Body of pancreas (tissue), 4 donors: Measurements from ENCODE around the gene SLCO6A1. TPM values are rescaled to one million over a fixed set of nuclear protein-coding genes. Genes with fewer than 3 reads are reported as not detected.

Experiments used
- ATAC-seq: fragments of 150-250 bp; one replicate; pipeline ENCODE4 v1.9.1; 2016
- DNase-seq, 4 donors: peaks; one replicate each; pipeline ENCODE4 v3.0.0-alpha.2; 2019
- H3K27ac ChIP-seq, 4 donors: fragments of 200-600 bp; sonication (generic); 1 replicate in 3 of 4; 2 replicates in 1 of 4; pipeline versions ENCODE4 v1.5.1 to v1.6.1; 2016 to 2019; ENCODE audit warnings: mild to moderate bottlenecking in 1 of 4, mixed read lengths in 1 of 4, moderate library complexity in 1 of 4
- H3K27me3 ChIP-seq, 2 donors: fragments of 200-600 bp; sonication (generic); one replicate each; pipeline ENCODE4 v1.6.0; 2016; ENCODE audit warnings: mild to moderate bottlenecking in 1 of 2
- H3K36me3 ChIP-seq, 2 donors: fragments of 200-600 bp; sonication (generic); replicated peaks in 1 of 2; 2 replicates each; pipeline ENCODE4 v1.5.1; 2016; ENCODE audit warnings: low read depth in 2 of 2; ENCODE audit not compliant: insufficient read depth in 1 of 2
- H3K4me1 ChIP-seq: fragments of 200-600 bp; sonication (generic); one replicate; pipeline ENCODE4 v1.6.0; 2016
- H3K4me3 ChIP-seq, 2 donors: fragments of 200-600 bp; sonication (generic); 1 replicate in 1 of 2; 2 replicates in 1 of 2; pipeline ENCODE4 v1.5.1; 2016 to 2019
- H3K9me3 ChIP-seq, 3 donors: fragments of 200-600 bp; sonication (generic); 1 replicate in 2 of 3; 2 replicates in 1 of 3; pipeline ENCODE4 v1.5.1; 2016
- POLR2A ChIP-seq, 3 donors: fragments of 450-650 bp; IDR thresholded peaks; one replicate each; pipeline ENCODE4 v1.6.1; 2016; ENCODE audit warnings: antibody characterized with exemption in 3 of 3, mild to moderate bottlenecking in 2 of 3
- WGBS, 2 donors: methylation state at CpG; one replicate each; pipeline ENCODE4 v1.1.5; 2017; 5-methylcytosine and 5-hydroxymethylcytosine counted together
- intact Hi-C: fragments of 100-400 bp; cut with DNase I; formaldehyde crosslinking; loops from one replicate; pipeline ENCODE4 v1.15.1; 2023
- total RNA-seq, 2 donors: library from RNA; depleted of rRNA; stranded (reverse); fragments of >200 nt; gene quantifications; one replicate each; pipeline ENCODE4 v1.1.0, GENCODE V29; 2016
- TF ChIP-seq, protein P1 (sequence below), 7 experiments: fragments of 450-650 bp in 4 of 7; fragments of 200-600 bp in 3 of 7; sonication (generic) in 3 of 7; IDR thresholded peaks; one replicate each; pipeline ENCODE4 v1.5.1; 2016 to 2019; ENCODE audit warnings: antibody characterized with exemption in 7 of 7

Gene SLCO6A1
- total RNA-seq, 2 donors from 2014 or later, result not detected

DNA sequence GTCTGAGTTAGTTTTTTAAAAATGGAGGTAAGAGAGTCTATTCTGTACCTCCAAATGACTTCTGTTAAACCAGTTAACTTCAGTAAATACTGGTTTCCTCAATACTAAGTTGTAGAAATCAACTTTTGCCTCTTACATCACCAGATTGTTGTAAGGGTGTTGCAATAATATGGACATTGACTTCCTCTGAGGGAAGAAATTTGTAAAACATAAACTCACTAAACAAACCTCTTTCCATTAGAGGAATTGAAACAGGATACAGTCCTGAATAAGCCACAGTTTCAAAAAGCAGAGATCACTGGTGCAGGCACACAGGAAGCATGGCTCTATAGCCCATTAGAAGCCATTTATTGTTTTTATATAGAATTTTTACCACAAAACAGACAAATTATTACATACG, 32.7 kb upstream of the SLCO6A1 start:
- WGBS, 2 donors, result 62 to 81% methylated on average over 1 of the region's 1 CpG
- Histone ChIP-seq H3K4me3 (no peak overlapping the region), H3K27me3 (no peaks in the 10 kb centered on the region), H3K27ac (no peak overlapping the region), H3K4me1 (no peaks in the 10 kb centered on the region), H3K9me3 (no peaks in the 10 kb centered on the region), H3K36me3 (no peaks in the 10 kb centered on the region)
- DNase-seq (no peak), ATAC-seq (no peak)
- intact Hi-C loops, result no loop called here
- no peak for TF ChIP-seq POLR2A (IDR thresholded peaks at IDR 0.05)
- TF ChIP-seq, protein P1, sequence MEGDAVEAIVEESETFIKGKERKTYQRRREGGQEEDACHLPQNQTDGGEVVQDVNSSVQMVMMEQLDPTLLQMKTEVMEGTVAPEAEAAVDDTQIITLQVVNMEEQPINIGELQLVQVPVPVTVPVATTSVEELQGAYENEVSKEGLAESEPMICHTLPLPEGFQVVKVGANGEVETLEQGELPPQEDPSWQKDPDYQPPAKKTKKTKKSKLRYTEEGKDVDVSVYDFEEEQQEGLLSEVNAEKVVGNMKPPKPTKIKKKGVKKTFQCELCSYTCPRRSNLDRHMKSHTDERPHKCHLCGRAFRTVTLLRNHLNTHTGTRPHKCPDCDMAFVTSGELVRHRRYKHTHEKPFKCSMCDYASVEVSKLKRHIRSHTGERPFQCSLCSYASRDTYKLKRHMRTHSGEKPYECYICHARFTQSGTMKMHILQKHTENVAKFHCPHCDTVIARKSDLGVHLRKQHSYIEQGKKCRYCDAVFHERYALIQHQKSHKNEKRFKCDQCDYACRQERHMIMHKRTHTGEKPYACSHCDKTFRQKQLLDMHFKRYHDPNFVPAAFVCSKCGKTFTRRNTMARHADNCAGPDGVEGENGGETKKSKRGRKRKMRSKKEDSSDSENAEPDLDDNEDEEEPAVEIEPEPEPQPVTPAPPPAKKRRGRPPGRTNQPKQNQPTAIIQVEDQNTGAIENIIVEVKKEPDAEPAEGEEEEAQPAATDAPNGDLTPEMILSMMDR (IDR thresholded peaks at IDR 0.05), result no peak

- H3K4me3 ChIP-seq, result no peak overlapping the region
- ATAC-seq, result no peak
- TF ChIP-seq, protein P1 (IDR thresholded peaks at IDR 0.05), result no peak
- no peak for TF ChIP-seq POLR2A (IDR thresholded peaks at IDR 0.05)
- intact Hi-C loops, result no loop called here
- H3K4me1 ChIP-seq, result no peaks in the 10 kb centered on the region
- no peaks in the 10 kb centered on the region for H3K9me3 ChIP-seq
- H3K36me3 ChIP-seq, result no peaks in the 10 kb centered on the region
- H3K27me3 ChIP-seq, result no peaks in the 10 kb centered on the region
- 71 to 72% methylated on average over 4 of the region's 4 CpGs for WGBS, 2 donors
- H3K27ac ChIP-seq, result no peak overlapping the region
- no peak for DNase-seq
These were observed 30.6 kb upstream of the SLCO6A1 start for GRCh38 chr5:102529447-102529846.

DNA sequence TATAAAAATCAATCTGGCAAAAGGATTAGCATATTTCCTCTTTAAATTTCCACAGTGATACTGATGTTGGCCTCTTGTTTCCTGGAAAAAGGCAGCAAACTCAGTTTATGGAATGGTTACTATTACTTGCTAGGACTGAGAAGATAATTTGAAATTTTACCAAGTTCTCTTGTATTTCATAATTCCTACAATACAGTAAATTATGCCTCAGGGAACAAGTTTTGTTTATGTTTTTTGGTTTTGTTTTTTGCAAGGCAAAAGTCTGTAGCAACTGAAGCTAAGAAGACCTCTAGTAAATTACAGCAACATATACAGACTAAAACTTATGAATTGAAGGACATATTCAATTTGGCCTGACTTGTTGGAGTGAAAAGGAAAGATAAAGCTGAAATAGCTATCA, 30.2 kb upstream of the SLCO6A1 start:
- ATAC-seq, result no peak
- intact Hi-C loops, result no loop called here
- TF ChIP-seq, protein P1 (IDR thresholded peaks at IDR 0.05), result no peak
- TF ChIP-seq POLR2A (IDR thresholded peaks at IDR 0.05), result no peak
- no peak for DNase-seq
- H3K36me3 ChIP-seq, result no peaks in the 10 kb centered on the region
- H3K27ac ChIP-seq, result no peak overlapping the region
- H3K9me3 ChIP-seq, result no peaks in the 10 kb centered on the region
- H3K4me3 ChIP-seq, result no peak overlapping the region
- H3K27me3 ChIP-seq, result no peaks in the 10 kb centered on the region
- H3K4me1 ChIP-seq, result no peaks in the 10 kb centered on the region

GRCh38 chr5:102528600-102528999, 29.8 kb upstream of the SLCO6A1 start:
- ATAC-seq, result no peak
- Histone ChIP-seq H3K27ac (no peak overlapping the region), H3K4me1 (no peaks in the 10 kb centered on the region), H3K4me3 (no peak overlapping the region), H3K36me3 (no peaks in the 10 kb centered on the region), H3K27me3 (no peaks in the 10 kb centered on the region), H3K9me3 (no peaks in the 10 kb centered on the region)
- intact Hi-C loops, result no loop called here
- TF ChIP-seq POLR2A (IDR thresholded peaks at IDR 0.05), result no peak
- TF ChIP-seq, protein P1 (IDR thresholded peaks at IDR 0.05), result no peak
- no peak for DNase-seq

DNA sequence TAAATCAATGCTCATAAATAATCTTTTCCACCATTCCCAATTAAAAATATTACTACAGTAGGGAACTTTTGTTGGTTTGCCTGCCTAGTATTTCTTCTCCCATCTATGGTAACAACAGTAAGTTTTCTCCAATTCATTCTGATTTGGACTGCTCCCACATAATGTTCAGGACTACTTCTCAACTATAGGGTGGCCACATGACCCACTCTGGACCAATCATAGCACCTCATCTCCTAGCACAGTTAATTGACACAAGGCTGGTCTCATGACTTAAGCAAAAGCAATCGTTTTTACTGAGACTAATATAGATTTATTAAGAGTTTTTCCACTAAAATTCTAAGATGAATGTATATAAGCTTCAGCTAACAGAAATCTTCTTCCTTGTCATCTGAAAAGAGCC, 28.7 kb upstream of the SLCO6A1 start:
- no peak for ATAC-seq

More for the DNA sequence above, 28.7 kb upstream of the SLCO6A1 start:
- intact Hi-C loops, result no loop called here
- Histone ChIP-seq H3K27ac (no peak overlapping the region), H3K9me3 (no peaks in the 10 kb centered on the region), H3K4me1 (no peaks in the 10 kb centered on the region), H3K4me3 (no peak overlapping the region), H3K36me3 (no peaks in the 10 kb centered on the region), H3K27me3 (no peaks in the 10 kb centered on the region)
- WGBS, 2 donors, result 17 to 28% methylated on average over 1 of the region's 1 CpG
- TF ChIP-seq, protein P1 (IDR thresholded peaks at IDR 0.05), result no peak
- TF ChIP-seq POLR2A (IDR thresholded peaks at IDR 0.05), result no peak
- no peak for DNase-seq
